IPS DF 4.7 (cell line): ENCODE data around the gene MSANTD1.

ENCODE experiments used
- DNase-seq: peaks from one replicate; pipeline ENCODE4 v3.0.0-alpha.2; 2013; ENCODE audit warnings: low spot score; ENCODE audit errors: extremely low read depth

MSANTD1 gene

DNA sequence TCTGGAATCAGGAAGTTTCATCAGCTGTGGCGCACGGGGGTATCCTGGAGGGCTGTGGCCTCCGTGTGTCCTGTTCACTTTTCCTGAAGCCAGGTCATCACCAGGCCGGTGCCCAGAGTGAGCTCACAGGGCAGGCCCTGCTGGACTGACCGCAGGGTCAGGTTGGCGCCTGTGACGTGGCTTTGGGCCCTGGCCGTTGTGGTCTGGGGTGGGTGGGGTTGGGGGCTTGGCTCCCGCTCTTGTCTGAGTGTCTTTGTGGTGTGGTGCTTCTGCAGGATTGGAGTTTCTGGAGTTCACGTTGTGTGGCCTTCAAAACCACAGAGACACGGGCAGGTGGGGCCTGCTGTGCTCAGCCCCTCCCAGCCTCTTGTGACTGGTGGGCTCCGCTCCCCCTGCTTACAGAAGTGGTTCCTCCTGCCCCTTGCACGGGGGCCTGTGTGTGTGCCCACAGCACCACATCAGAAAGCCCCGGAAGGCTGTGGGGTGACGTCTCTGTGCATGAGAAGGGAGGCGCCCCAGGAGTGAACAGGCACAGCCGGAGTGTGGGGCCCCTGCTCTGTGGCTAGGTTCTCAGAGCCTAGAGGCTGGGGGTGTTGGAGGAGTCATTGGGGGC, 53.3 kb downstream of the MSANTD1 start:
- DNase-seq = no peak

DNA sequence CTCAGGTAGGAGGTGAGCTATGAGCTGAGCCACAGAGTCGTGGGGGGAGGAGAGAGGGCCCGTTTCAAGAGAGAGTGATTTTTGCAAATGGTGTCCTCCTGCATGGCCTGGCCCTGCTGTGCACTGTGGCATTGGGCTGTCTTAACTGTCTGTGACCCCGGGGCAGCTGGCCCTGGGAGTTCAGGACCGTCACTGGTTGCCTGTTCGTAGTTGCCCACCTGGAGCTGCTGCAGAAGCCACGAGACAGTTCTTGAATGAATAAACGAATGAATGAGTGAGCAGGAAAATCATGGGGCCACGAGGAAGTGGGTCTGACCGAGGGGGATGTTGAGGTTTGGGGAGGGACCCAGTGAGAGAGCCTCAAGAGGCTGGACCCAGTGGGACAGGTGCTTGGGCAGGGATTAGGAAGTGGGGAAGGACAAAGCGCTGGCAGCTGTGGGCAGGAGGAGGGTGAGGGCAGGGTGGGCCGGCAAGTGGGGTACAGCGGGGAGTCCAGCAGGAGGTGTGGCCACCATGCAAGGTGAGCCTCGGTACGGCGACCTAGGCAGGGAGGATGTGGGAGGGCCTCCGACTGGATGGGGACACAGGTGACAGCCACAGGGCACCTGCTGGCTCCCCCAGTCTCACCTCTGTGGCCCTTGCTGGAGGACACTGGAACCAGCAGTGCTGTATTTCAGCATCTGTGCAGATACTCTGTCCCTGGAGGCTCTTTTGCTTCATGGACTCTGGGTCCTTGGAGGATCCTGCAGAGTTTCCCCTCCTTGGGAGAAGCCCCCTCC, 54.0 kb downstream of the MSANTD1 start:
- DNase-seq = no peak

DNA sequence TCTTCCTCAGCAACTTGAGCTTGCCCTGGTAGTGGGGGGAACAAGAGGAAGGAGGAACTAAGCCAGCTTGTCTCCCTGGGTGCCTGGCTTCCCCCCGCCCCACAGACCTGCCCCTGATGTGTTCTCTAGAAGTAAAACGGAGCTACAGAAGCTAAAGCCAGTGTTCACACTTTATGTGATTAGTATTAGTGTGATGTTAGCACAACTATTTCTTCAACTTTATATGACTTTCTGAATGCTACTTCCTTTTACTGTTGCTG, 54.5 kb downstream of the MSANTD1 start:
- no peak for DNase-seq

DNA sequence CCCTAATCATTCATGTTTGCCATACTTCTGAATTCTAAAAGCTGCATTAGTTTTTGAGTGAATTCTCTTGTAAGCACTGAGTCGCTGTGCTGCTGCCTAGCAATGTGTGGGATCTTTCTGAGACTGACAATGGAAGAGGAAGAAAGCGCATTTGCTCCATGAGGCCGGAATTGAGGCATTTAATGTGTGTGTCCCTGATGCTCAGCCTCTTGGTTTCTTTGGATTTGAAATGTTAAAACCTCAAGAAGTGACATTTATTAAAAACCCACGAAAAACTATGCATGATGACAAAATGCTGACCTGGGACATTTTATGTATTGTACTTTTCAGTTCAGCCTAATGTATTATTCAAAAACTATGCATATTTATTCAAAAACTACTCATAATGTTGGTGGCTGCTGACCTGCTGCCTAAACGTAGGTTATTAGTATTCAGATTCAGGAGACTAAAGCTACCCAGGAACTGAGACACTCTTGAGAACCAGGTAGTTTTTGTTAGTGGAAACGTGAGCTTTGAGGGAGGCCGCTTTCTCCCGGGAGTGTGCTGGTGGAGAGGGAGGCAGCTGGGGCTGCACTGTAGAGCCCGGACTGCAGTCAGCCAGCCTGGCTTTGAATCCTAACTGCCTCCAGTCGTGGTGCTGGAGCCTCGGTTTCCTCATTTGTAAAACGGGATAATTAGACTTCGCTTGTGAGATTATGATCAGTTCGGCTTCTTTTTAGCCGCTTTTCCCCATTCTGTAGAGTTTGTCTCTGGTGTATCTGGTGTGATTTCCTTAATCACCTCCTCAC, 55.2 kb downstream of the MSANTD1 start:
- DNase-seq = no peak

DNA sequence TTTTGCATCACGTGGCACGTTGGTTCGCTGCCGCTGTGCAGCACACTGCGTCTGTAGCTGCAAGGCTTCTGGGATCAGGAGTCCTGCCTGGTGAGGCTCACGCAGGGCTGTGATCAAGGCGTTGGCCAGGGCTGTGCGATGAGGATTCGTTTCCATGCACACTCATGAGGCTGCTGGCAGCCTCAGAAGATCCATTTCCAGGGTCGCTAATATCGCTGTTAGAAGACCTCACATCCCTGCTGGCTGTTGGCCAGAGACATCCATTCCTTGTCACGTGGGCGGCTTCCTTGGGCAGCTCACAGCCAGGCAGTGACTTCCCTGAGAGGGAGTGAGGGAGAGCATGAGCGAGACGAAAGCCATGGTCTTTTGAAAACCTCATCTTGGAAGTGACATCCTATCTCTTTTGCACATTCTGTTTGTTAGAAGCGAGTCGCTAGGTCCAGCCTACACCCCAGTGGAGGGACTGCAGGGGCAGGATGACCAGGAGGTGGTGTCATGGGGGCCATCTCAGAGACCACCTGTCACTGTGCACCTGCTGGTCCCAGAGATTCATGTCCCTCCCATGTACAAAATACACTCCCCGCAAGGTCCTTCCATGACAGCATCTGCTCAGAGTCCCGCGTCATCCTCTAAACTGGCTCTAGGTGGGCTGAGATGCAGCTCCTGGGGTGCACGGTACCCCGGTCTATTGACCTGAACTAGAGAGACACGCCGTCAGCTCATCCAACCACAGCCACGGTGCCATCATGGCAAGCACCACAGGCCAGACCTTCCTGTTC, 56.1 kb downstream of the MSANTD1 start:
- DNase-seq = no peak

DNA sequence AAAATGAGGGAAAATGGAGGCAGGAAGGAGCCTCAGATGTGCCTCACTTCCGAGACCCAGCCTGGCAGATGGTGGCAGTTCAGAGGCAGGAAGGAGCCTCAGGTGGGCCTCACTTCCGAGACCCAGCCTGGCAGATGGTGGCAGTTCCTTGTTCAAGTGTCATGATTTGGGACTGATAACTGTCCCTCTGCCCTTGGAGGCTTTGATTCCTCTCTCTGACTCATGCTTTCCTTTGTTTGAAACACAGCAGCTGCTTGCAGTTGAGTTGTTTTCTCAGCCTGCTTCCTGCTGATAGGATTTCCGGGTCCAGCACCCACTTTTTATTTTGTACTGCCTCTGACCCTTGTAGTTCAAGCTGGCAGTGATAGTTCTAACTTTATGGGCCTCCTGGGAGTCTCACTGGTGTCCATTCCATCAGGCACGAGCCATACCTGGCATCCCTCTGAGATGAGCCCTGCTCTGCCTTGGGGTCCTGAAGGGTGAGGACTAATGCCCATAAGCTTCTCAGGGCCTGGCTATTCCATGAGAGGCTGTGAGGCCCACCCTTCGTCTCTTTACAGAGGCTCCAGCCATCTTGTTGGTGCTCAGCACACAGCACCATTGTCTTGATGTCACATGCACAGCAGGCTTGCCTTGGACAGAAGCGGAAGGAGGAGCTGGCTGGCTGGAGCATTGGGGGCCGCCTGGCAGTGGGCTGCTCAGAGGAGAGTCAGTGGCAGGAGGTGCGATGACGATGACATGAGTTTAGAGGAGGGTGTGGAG, 56.8 kb downstream of the MSANTD1 start:
- DNase-seq = no peak
